Measurements from ENCODE around the gene CSF2RB. TPM values are rescaled to one million over a fixed set of nuclear protein-coding genes. Genes with fewer than 3 reads are reported as not detected.

Gene CSF2RB
- total and polyA plus RNA-seq, 5 donors: 0.75 to 2.6 (median 2.0) TPM

DNA sequence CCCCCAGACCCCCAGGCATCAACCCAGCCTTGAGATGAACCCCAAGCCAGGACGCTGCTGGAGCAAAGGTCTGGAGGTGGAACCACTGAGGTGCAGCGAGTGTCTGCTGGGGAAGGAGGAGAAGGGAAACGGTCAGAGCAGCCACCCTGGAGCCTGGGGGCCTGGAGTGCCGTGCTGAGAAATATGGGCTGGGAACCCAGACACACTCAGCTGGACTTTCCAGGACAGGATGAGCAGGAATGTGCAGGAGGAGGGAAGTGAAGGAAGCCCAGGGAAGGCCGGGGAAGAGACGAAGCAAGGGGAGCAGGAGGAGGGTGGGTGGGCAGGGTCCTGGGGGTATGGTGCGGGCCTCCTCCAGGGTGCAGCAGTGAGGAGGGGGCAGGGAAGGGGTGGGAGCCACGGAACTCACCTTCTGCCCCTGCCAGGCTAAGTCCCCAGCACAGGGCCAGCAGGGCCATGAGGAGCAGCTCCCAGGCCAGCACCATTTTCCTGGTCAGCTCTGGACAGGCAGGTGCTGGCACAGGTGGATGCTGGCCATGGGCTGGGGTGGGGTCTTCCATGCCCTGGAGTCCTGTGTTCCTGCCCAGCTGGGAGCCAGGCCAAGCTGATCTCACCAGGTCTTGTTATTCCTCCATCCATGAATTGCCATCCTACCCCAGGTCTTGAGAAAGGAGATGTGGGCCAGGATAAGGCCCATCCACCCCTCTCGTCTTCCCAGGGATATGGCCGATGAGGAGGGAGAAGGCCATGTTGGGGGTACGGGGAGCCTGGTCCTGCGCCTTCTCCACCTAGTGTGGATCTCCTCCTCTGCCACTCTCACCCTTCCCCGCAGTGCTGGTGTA is 40.0 kb downstream of the CSF2RB start:
- Histone ChIP-seq H3K4me1 (ENCODE audit: control insufficient read depth, insufficient read depth, low read length) (no peaks in the 10 kb centered on the region), H3K27me3 (ENCODE audit: control insufficient read depth, insufficient read depth) (no peaks in the 10 kb centered on the region), H3K9me3 (ENCODE audit: control insufficient read depth, low read length) (no peaks in the 10 kb centered on the region), H3K4me3 (ENCODE audit: low read length) (no peak overlapping the region), H3K27ac (ENCODE audit: low read length) (no peak overlapping the region)
- peak in 1 of 2 donors; percentile 16 for ATAC-seq
- DNase-seq: no peak
- intact Hi-C loops (cut with DNase I): no loop called here
- 65% methylated on average over 13 of the region's 13 CpGs for whole genome bisulfite sequencing

DNA sequence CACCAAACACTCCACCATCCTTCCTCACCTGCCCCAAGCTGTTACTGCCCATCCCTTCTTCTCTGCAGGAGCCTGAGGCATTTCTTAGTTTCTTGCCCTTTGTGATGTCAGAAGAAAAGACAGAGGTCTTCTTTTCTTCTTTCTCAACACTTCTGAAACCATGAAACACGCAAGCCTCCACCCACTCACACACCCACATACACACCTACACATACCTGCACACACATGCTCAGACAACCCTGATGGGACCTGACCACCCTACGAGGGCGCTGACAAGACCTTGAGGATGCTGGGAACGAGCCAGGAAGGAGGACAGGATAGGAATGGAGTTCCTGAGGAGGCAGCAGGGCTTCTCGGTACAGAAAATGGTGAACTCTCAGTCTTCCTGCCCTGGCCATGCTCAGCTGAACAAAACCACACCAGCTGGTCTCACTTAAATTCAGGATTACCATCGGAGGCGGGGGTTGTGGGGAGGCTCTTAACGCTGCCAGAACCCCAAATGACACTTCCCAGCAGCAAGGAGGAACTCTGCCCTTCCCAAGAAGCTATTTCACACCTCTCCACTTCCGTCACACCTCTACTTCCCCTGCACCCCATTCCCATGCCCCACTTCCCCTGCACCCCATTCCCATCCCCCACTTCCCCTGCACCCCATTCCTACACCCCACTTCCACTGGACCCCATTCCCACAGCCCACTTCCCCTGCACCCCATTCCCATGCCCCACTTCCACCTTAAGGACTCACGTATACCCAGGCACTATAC is 41.0 kb downstream of the CSF2RB start:
- Histone ChIP-seq H3K4me3 (ENCODE audit: low read length) (no peak overlapping the region), H3K9me3 (ENCODE audit: control insufficient read depth, low read length) (no peaks in the 10 kb centered on the region), H3K27ac (ENCODE audit: low read length) (no peak overlapping the region), H3K4me1 (ENCODE audit: control insufficient read depth, insufficient read depth, low read length) (no peaks in the 10 kb centered on the region), H3K27me3 (ENCODE audit: control insufficient read depth, insufficient read depth) (no peaks in the 10 kb centered on the region)
- intact Hi-C loops (cut with DNase I): no loop called here
- ATAC-seq (no peak), DNase-seq (no peak)
- WGBS: 59% methylated on average over 10 of the region's 10 CpGs

DNA sequence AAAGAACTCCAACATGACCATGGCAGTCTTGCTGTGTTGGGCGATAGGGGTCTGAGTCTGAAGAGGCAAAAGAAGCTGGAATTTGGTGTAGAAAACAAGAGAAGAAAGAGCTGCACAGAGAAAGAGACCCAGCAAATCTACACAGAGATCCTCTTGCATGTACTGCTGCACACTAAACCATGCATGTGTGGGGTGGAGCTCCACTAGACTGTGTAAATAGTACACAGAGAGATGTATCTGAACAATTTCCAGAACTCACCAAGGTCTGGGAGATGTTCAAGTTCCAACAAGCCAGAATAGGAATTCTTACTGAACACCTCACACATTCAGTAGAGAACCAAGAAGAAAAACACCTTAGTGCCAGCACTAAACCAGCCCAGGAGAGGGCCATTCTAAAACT is 42.3 kb downstream of the CSF2RB start:
- intact Hi-C loops (cut with DNase I): no loop called here
- no peak for DNase-seq
- no peak overlapping the region for H3K27ac ChIP-seq (ENCODE audit: low read length)

DNA sequence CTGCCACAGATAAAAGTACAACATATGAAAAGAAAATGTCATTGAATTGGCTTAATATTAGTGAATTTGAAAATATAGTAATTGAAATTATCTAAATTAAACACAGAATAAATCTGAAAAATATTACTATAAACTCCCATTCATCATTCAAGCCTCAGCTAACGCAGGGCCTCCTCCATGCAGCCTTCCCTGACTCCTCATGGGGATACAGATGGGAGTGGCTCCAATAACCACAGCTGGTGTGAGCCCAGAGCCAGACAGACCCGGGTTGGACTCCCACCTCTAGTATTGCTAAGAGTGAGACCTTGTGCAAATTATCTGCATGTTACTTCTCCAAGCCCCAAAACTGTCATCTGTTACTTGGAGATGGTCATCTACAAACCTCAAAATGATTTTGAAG is 44.9 kb downstream of the CSF2RB start:
- 66% methylated on average over 2 of the region's 2 CpGs for WGBS
- no peak for ATAC-seq
- intact Hi-C loops (cut with DNase I): no loop called here
- no peaks in the 10 kb centered on the region for H3K9me3 ChIP-seq (ENCODE audit: control insufficient read depth, low read length)
- no peak for DNase-seq
- no peak overlapping the region for H3K27ac ChIP-seq (ENCODE audit: low read length)
- no peak overlapping the region for H3K4me3 ChIP-seq (ENCODE audit: low read length)
- H3K27me3 ChIP-seq (ENCODE audit: control insufficient read depth, insufficient read depth): peaks cover 3% of the 10 kb centered on the region
- H3K4me1 ChIP-seq (ENCODE audit: control insufficient read depth, insufficient read depth, low read length): no peaks in the 10 kb centered on the region

More for the DNA sequence above, 42.3 kb downstream of the CSF2RB start:
- H3K4me1 ChIP-seq (ENCODE audit: control insufficient read depth, insufficient read depth, low read length): no peaks in the 10 kb centered on the region
- no peaks in the 10 kb centered on the region for H3K9me3 ChIP-seq (ENCODE audit: control insufficient read depth, low read length)
- no peak overlapping the region for H3K4me3 ChIP-seq (ENCODE audit: low read length)
- ATAC-seq: no peak
- H3K27me3 ChIP-seq (ENCODE audit: control insufficient read depth, insufficient read depth): no peaks in the 10 kb centered on the region
- WGBS: 80% methylated on average over 1 of the region's 1 CpG

DNA sequence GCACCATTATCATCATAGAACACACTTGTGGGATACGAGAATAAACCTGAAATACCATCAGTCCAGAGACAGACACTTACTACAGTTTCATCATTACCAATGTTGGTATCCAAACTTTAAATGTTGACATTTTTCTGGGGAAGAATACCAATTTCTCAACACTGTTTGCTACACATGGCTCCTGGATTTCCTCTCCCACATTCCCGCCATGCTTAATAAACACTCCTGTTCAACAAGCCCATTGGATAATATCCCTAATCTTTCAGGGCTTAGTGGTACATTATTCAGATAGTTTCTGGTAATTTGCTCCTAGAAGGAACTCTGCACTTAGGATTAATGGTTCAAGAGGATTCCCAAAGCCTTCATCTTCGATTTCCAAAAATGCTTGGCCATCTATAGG is 48.2 kb downstream of the CSF2RB start:
- DNase-seq: no peak
- intact Hi-C loops (cut with DNase I): no loop called here
- Histone ChIP-seq H3K9me3 (ENCODE audit: control insufficient read depth, low read length) (no peaks in the 10 kb centered on the region), H3K4me1 (ENCODE audit: control insufficient read depth, insufficient read depth, low read length) (no peaks in the 10 kb centered on the region), H3K4me3 (ENCODE audit: low read length) (no peak overlapping the region), H3K27me3 (ENCODE audit: control insufficient read depth, insufficient read depth) (peaks cover 3% of the 10 kb centered on the region), H3K27ac (ENCODE audit: low read length) (no peak overlapping the region)
- 67% methylated on average over 3 of the region's 3 CpGs for WGBS
- no peak for ATAC-seq

DNA sequence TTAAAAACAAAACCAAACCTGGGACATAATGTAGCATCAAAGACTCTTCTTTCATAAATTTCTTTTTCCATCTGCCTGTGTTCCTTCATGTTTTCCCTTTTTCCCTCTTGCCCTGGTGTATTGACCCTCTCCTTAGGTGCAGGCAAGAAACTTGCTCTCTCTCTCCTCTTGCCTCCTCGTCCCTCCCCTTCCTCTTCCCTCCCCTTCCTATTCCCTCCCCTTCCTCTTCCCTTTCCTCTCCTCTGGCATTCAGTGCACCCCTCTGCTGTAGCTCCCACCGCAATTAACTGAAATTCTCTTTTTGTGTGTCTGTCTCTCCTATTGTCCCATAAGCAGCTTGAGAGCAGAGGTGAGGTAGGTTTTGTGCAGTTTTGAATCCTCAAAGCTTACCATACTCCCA is 49.9 kb downstream of the CSF2RB start:
- WGBS: 64% methylated on average over 2 of the region's 2 CpGs
- no peak overlapping the region for H3K27ac ChIP-seq (ENCODE audit: low read length)
- DNase-seq (no peak), ATAC-seq (no peak)
- no peak overlapping the region for H3K4me3 ChIP-seq (ENCODE audit: low read length)
- no peaks in the 10 kb centered on the region for H3K9me3 ChIP-seq (ENCODE audit: control insufficient read depth, low read length)
- intact Hi-C loops (cut with DNase I): no loop called here
- H3K4me1 ChIP-seq (ENCODE audit: control insufficient read depth, insufficient read depth, low read length): no peaks in the 10 kb centered on the region
- peaks cover 3% of the 10 kb centered on the region for H3K27me3 ChIP-seq (ENCODE audit: control insufficient read depth, insufficient read depth)

DNA sequence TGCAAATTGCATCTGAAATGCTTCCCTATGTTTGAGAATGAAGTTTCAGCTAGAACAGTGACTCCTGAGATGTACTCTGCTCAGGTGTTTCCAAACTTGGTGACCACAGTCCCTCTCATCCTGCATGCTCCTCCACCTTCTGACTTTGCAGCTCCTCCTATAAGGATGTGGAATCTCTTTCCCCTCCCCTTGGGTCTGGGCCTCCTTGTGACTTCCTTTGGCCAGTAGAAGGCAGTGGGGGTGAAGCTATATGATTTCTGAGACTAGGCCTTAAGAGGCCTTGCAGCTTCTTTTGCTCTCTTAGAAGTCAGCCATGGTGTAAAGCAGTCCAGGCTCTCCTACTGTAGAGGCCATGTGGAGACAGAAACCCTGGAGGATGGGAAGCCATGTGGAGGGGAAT is 50.7 kb downstream of the CSF2RB start:
- Histone ChIP-seq H3K27ac (ENCODE audit: low read length) (no peak overlapping the region), H3K9me3 (ENCODE audit: control insufficient read depth, low read length) (no peaks in the 10 kb centered on the region), H3K4me1 (ENCODE audit: control insufficient read depth, insufficient read depth, low read length) (no peaks in the 10 kb centered on the region), H3K4me3 (ENCODE audit: low read length) (no peak overlapping the region), H3K27me3 (ENCODE audit: control insufficient read depth, insufficient read depth) (peaks cover 3% of the 10 kb centered on the region)
- intact Hi-C loops (cut with DNase I): no loop called here
- no peak for DNase-seq
- ATAC-seq: no peak

DNA sequence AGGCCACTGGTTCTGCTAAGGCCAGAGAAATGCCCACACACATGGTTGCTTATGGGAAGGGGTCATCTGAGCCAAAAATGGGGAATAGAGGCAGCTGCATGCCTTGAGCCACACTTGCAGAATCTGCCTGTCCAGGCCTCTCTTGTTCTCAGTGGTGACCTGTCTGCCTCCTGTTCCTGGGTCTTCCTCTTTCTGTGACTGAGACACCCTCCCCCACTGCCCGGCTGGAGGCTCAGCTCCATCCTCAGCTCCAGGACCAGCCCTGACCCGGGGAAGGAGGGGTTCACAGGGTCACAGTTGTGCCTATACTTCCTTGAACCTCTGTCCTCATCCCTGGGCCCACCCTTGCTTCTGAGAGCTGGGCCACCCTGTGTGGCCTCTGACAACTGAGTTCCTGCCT is 52.3 kb downstream of the CSF2RB start:
- 64% methylated on average over 2 of the region's 2 CpGs for WGBS

DNA sequence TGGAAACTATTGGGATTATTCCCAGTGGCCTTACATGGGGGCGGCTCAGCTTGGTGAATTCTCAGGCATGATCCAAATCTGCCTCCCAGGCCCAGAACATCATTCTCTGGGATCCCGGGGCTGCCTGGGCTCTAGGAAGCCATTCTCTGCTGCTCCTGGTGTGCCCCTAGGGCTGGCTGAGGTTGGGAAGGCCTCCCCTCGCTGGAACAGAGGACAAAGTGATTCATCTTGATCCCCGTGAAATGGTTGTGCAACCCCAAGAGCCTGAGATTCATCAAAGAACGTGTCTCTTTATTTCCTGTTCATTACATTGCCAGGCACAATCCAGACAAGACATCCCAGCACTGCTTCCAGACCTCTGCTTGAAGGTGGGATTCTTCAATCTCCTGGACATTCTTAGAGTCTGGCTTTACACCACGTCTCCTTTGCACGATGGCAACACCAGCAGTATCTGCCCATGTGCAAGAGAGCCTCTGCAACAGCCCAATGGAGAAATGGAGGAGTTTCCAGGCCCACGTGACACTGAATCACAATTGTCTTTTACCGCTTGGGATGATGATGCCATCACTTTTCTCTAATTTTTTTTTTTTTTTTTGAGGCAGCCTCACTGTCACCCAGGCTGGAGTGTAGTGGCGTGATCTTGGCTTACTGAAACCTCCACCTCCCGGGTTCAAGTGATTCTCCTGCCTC is 53.6 kb downstream of the CSF2RB start:
- intact Hi-C loops (cut with DNase I): no loop called here
- WGBS: 80% methylated on average over 11 of the region's 11 CpGs
- H3K27me3 ChIP-seq (ENCODE audit: control insufficient read depth, insufficient read depth): no peaks in the 10 kb centered on the region
- no peak overlapping the region for H3K27ac ChIP-seq (ENCODE audit: low read length)
- H3K4me1 ChIP-seq (ENCODE audit: control insufficient read depth, insufficient read depth, low read length): no peaks in the 10 kb centered on the region
- no peak for ATAC-seq
- no peak for DNase-seq
- no peak overlapping the region for H3K4me3 ChIP-seq (ENCODE audit: low read length)
- no peaks in the 10 kb centered on the region for H3K9me3 ChIP-seq (ENCODE audit: control insufficient read depth, low read length)

More for the DNA sequence above, 52.3 kb downstream of the CSF2RB start:
- no peak for ATAC-seq
- Histone ChIP-seq H3K4me3 (ENCODE audit: low read length) (no peak overlapping the region), H3K9me3 (ENCODE audit: control insufficient read depth, low read length) (no peaks in the 10 kb centered on the region), H3K27ac (ENCODE audit: low read length) (no peak overlapping the region), H3K27me3 (ENCODE audit: control insufficient read depth, insufficient read depth) (peaks cover 3% of the 10 kb centered on the region), H3K4me1 (ENCODE audit: control insufficient read depth, insufficient read depth, low read length) (no peaks in the 10 kb centered on the region)
- DNase-seq: no peak
- intact Hi-C loops (cut with DNase I): no loop called here

DNA sequence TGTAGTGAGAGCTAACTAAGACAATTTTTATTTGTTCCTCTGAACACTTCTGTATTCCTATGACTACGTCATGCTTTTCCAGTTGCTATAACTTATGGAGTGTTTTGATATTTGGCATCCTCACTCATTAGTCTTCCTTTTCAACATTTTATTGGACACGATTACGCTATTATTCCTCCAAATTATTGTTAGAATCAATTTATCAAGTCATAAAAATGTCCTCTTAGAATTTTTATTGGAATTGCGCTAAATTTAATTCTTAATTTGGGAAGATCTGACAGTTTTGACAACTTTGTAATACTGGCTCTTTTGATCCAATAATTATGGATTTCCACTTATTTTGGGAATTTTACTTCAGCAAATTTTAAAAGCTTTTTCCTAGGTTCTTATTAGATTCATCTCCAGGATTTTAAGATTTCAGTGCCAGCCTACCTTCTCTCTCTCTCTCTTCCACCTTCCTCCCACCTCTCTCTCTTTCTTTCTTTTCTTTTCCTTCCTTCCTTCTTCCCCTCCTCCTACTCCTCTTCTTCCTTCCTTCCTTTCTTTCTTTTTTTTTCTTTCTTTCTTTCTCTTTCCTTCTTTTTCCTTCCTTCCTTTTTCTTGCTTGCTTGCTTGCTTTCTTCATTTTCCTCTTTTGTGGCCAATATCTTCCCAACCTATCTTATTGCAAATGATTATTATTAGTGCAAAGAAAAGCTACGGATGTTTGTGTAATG is 55.0 kb downstream of the CSF2RB start:
- WGBS: 88% methylated on average over 5 of the region's 5 CpGs

More for the DNA sequence above, 55.0 kb downstream of the CSF2RB start:
- no peak overlapping the region for H3K27ac ChIP-seq (ENCODE audit: low read length)
- H3K9me3 ChIP-seq (ENCODE audit: control insufficient read depth, low read length): no peaks in the 10 kb centered on the region
- H3K4me3 ChIP-seq (ENCODE audit: low read length): no peak overlapping the region
- intact Hi-C loops (cut with DNase I): no loop called here
- ATAC-seq: no peak
- no peaks in the 10 kb centered on the region for H3K4me1 ChIP-seq (ENCODE audit: control insufficient read depth, insufficient read depth, low read length)
- no peak for DNase-seq
- H3K27me3 ChIP-seq (ENCODE audit: control insufficient read depth, insufficient read depth): no peaks in the 10 kb centered on the region

Data from right cardiac atrium (tissue), 5 donors.